ENCODE measurements around the gene MED12L.

The MED12L gene

GRCh38 chr3:151155409-151156128, 70.1 kb downstream of the MED12L start:
- no peaks in the 10 kb centered on the region for H3K9me3 ChIP-seq (ENCODE audit: severe bottlenecking)
- no peaks in the 10 kb centered on the region for H3K27me3 ChIP-seq (ENCODE audit: insufficient read depth, low read depth, severe bottlenecking)
- H3K27ac ChIP-seq: no peak overlapping the region
- no peaks in the 10 kb centered on the region for H3K36me3 ChIP-seq
- no peak for TF ChIP-seq CTCF (IDR thresholded peaks at IDR 0.05; ENCODE audit: low read depth, low read length)
- no peak overlapping the region for H3K4me3 ChIP-seq (ENCODE audit: low read depth, low read length)
- DNase-seq: no peak

- DNase-seq: peak; percentile 51
- H3K27me3 ChIP-seq (ENCODE audit: insufficient read depth, low read depth, severe bottlenecking): no peaks in the 10 kb centered on the region
- TF ChIP-seq CTCF (IDR thresholded peaks at IDR 0.05; ENCODE audit: low read depth, low read length): peak; percentile 54
- H3K36me3 ChIP-seq: no peaks in the 10 kb centered on the region
- H3K27ac ChIP-seq: no peak overlapping the region
- no peak overlapping the region for H3K4me3 ChIP-seq (ENCODE audit: low read depth, low read length)
- H3K9me3 ChIP-seq (ENCODE audit: severe bottlenecking): no peaks in the 10 kb centered on the region
Measured at GRCh38 chr3:151156618-151157216, 71.3 kb downstream of the MED12L start.

GRCh38 chr3:151159806-151160205, 74.3 kb downstream of the MED12L start:
- Histone ChIP-seq H3K9me3 (ENCODE audit: severe bottlenecking) (no peaks in the 10 kb centered on the region), H3K4me3 (ENCODE audit: low read depth, low read length) (no peak overlapping the region), H3K36me3 (no peaks in the 10 kb centered on the region), H3K27me3 (ENCODE audit: insufficient read depth, low read depth, severe bottlenecking) (no peaks in the 10 kb centered on the region), H3K27ac (no peak overlapping the region)
- TF ChIP-seq CTCF (IDR thresholded peaks at IDR 0.05; ENCODE audit: low read depth, low read length): no peak
- DNase-seq: no peak

GRCh38 chr3:151165226-151165625, 79.8 kb downstream of the MED12L start:
- no peak for DNase-seq
- no peak for TF ChIP-seq CTCF (IDR thresholded peaks at IDR 0.05; ENCODE audit: low read depth, low read length)
- Histone ChIP-seq H3K27ac (no peak overlapping the region), H3K9me3 (ENCODE audit: severe bottlenecking) (no peaks in the 10 kb centered on the region), H3K4me3 (ENCODE audit: low read depth, low read length) (no peak overlapping the region), H3K27me3 (ENCODE audit: insufficient read depth, low read depth, severe bottlenecking) (no peaks in the 10 kb centered on the region), H3K36me3 (no peaks in the 10 kb centered on the region)

- no peaks in the 10 kb centered on the region for H3K36me3 ChIP-seq
- H3K9me3 ChIP-seq (ENCODE audit: severe bottlenecking): no peaks in the 10 kb centered on the region
- 0 out of 2 replicates have a peak, but pooled peaks have one; percentile 2 for TF ChIP-seq CTCF (IDR thresholded peaks at IDR 0.05; ENCODE audit: low read depth, low read length)
- H3K27ac ChIP-seq: no peak overlapping the region
- DNase-seq: no peak
- H3K27me3 ChIP-seq (ENCODE audit: insufficient read depth, low read depth, severe bottlenecking): no peaks in the 10 kb centered on the region
- H3K4me3 ChIP-seq (ENCODE audit: low read depth, low read length): no peak overlapping the region
Measured at GRCh38 chr3:151166161-151166560, 80.7 kb downstream of the MED12L start.

Measured in WERI-Rb-1 (cell line).